Esophagus muscularis mucosa (tissue), 3 donors: Measurements from ENCODE around the gene PTPRN2.

Source experiments
- EP300 ChIP-seq: sonication (generic); formaldehyde crosslinking; IDR thresholded peaks from one replicate; pipeline ENCODE4 v1.6.1; 2017; ENCODE audit warnings: antibody characterized with exemption
- TF ChIP-seq, protein P1 (sequence below), 3 experiments: fragments of 200-600 bp in 2 of 3; fragments of 450-650 bp in 1 of 3; sonication (generic) in 2 of 3; IDR thresholded peaks; one replicate each; pipeline ENCODE4 v1.5.1; 2017 to 2019; ENCODE audit warnings: antibody characterized with exemption in 3 of 3, mild to moderate bottlenecking in 2 of 3, moderate library complexity in 1 of 3

DNA sequence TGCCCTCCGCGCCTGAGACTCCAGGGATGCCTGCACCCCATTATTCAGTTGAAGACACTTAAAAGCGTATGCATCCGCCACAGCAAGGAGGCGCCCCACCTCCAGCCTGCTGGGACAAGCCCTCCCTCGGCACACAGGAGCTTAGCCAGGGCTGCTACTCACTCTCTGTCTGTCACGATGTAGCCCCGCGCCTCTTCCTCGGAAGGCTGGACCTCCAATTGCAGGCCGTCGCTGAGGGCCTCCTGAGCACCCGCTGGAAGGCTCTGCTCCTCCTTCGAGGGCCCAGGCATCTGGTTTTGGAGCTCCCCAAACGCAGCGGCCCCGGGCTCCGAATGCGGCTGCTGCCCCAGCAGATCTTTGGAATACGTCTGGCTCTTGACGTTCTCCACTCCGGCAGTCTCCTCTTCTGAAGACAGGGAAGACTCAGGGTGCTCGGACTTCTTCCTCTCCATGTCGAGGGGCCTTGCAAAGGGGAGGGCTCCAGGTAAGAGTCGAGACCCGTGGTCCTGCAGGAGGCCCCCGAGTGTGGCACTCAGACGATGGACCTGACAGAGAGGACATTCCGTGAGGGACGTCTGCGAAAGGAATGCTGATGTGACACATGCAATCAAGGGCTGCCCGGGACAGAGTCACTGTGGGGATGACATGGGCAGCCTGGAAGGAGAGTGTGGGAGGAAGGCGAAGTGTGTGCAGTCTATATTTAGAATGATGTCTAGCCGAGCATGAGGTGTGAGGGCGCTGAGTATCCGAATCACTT lies 453.9 kb downstream of the PTPRN2 start:
- TF ChIP-seq, protein P1, sequence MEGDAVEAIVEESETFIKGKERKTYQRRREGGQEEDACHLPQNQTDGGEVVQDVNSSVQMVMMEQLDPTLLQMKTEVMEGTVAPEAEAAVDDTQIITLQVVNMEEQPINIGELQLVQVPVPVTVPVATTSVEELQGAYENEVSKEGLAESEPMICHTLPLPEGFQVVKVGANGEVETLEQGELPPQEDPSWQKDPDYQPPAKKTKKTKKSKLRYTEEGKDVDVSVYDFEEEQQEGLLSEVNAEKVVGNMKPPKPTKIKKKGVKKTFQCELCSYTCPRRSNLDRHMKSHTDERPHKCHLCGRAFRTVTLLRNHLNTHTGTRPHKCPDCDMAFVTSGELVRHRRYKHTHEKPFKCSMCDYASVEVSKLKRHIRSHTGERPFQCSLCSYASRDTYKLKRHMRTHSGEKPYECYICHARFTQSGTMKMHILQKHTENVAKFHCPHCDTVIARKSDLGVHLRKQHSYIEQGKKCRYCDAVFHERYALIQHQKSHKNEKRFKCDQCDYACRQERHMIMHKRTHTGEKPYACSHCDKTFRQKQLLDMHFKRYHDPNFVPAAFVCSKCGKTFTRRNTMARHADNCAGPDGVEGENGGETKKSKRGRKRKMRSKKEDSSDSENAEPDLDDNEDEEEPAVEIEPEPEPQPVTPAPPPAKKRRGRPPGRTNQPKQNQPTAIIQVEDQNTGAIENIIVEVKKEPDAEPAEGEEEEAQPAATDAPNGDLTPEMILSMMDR (IDR thresholded peaks at IDR 0.05), result no peak
- TF ChIP-seq EP300, result no peak
